Peyer's patch (tissue), 4 donors: ENCODE results near the gene NNT. TPM values are rescaled to one million over a fixed set of nuclear protein-coding genes. Genes with fewer than 3 reads are reported as not detected.

ENCODE experiments used
- DNase-seq, 3 donors: peaks; one replicate each; pipeline ENCODE4 v3.0.0-alpha.2; 2017 to 2019
- H3K27ac ChIP-seq, 4 donors: fragments of 200-600 bp; sonication (generic); one replicate each; pipeline ENCODE4 v1.5.1; 2016 to 2019
- H3K27me3 ChIP-seq, 2 donors: fragments of 200-600 bp; sonication (generic); one replicate each; pipeline ENCODE4 v1.5.1; 2019
- H3K36me3 ChIP-seq, 3 donors: fragments of 200-600 bp; sonication (generic); one replicate each; pipeline ENCODE4 v1.5.1; 2016 to 2019
- H3K4me1 ChIP-seq, 4 donors: fragments of 200-600 bp; sonication (generic); one replicate each; pipeline ENCODE4 v1.5.1; 2016 to 2019
- H3K4me3 ChIP-seq, 4 donors: fragments of 200-600 bp; sonication (generic); 1 replicate in 3 of 4; 2 replicates in 1 of 4; pipeline ENCODE4 v1.5.1; 2016 to 2019; ENCODE audit warnings: mild to moderate bottlenecking in 1 of 4
- H3K9me3 ChIP-seq, 4 donors: fragments of 200-600 bp; sonication (generic); one replicate each; pipeline ENCODE4 v1.5.1; 2016 to 2019; ENCODE audit warnings: mild to moderate bottlenecking in 1 of 4
- POLR2A ChIP-seq, 2 donors: fragments of 450-650 bp; IDR thresholded peaks; one replicate each; pipeline ENCODE4 v1.5.1; 2017; ENCODE audit warnings: antibody characterized with exemption in 2 of 2, mild to moderate bottlenecking in 2 of 2, moderate library complexity in 2 of 2
- total RNA-seq, 4 donors: library from RNA; depleted of rRNA; stranded (reverse); fragments of >200 nt; gene quantifications; one replicate each; pipeline ENCODE4 v1.1.0, GENCODE V29; 2016
- TF ChIP-seq, protein P1 (sequence below), 6 experiments: fragments of 450-650 bp in 4 of 6; fragments of 200-600 bp in 2 of 6; sonication (generic) in 1 of 6; IDR thresholded peaks; one replicate each; pipeline ENCODE4 v1.5.1; 2017 to 2019; ENCODE audit warnings: antibody characterized with exemption in 6 of 6, mild to moderate bottlenecking in 3 of 6, moderate library complexity in 1 of 6

Gene NNT
- total RNA-seq, 4 donors from 2014 or later: 30.5 to 59.7 (median 44.5) TPM

DNA sequence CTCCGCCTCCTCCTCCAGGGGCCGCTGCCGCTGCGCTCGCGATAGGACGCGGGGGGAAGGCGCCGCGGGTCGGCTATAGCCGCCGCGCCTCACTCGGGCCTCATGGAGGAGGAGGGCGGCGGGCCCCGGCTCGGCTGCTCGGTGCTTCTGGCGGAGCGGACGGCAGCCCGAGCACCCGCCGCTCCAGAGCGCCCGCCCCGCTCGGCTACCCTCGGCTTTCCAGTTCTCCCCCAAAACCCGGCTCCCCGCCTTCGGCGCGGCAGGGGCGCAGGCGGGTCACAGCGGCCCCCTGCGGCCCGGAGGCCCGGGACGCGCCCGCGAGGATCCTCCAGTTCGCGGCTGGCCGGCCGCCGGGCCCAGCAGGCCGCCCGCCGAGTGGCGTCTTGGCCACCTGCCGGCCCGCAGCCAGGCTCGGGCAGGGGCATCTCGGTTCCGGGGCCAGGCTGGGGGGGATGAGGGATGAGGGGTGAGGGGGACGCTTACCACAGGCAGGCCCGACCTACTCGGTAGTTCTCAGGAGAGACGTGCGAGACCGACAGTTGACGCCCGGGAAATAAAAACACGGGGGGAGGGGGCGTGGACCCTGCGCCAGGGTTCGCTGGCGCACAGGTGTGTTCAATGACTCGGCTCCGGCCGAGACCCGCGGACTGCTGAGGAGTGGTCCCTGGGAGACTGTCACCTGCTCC lies 46.0 kb upstream of the NNT start, which contains the start of gene PAIP1:
PAIP1 (minus strand) TSS at position 221 of the 686 bp plus-strand sequence. CDS start 231 bp downstream, outside the sequence.
- no peaks in the 10 kb centered on the region for H3K36me3 ChIP-seq
- no peaks in the 10 kb centered on the region for H3K27me3 ChIP-seq
- DNase-seq: peak; percentile 68 to 92 (median 91)
- no peaks in the 10 kb centered on the region for H3K9me3 ChIP-seq
- peak within 1 kb of the TSS; percentile 90 to 96 (median 95) for H3K27ac ChIP-seq
- H3K4me1 ChIP-seq: peaks cover 0 to 32% (median 2%) of the 10 kb centered on the region in 4 donors
- H3K4me3 ChIP-seq: peak within 1 kb of the TSS; percentile 73 to 94 (median 86)
- TF ChIP-seq, protein P1, sequence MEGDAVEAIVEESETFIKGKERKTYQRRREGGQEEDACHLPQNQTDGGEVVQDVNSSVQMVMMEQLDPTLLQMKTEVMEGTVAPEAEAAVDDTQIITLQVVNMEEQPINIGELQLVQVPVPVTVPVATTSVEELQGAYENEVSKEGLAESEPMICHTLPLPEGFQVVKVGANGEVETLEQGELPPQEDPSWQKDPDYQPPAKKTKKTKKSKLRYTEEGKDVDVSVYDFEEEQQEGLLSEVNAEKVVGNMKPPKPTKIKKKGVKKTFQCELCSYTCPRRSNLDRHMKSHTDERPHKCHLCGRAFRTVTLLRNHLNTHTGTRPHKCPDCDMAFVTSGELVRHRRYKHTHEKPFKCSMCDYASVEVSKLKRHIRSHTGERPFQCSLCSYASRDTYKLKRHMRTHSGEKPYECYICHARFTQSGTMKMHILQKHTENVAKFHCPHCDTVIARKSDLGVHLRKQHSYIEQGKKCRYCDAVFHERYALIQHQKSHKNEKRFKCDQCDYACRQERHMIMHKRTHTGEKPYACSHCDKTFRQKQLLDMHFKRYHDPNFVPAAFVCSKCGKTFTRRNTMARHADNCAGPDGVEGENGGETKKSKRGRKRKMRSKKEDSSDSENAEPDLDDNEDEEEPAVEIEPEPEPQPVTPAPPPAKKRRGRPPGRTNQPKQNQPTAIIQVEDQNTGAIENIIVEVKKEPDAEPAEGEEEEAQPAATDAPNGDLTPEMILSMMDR (IDR thresholded peaks at IDR 0.05): peak in 5 of 6 experiments; percentile 54 to 81 (median 74)
- peak; percentile 39 to 60 for TF ChIP-seq POLR2A (IDR thresholded peaks at IDR 0.05)

DNA sequence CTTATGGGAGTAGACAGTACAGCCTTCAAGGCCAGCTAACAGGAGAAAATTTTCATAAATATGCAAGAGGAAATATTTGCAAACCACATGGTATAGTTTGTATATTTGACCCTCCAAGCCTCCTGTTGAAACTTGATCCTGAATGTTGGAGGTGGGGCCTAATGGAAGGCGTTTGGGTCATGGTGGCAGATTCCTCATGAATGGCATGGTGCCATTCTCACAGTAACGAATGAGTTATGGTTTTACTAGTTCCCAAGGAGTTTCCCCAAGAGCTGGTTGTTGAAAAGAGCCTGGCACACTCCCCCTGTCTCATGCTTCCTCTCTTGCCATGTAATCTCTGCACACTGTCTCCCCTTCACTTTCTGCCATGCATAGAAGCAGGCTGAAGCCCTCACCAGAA lies 42.9 kb upstream of the NNT start:
- DNase-seq: no peak
- Histone ChIP-seq H3K27me3 (no peaks in the 10 kb centered on the region), H3K36me3 (no peaks in the 10 kb centered on the region), H3K9me3 (no peaks in the 10 kb centered on the region), H3K4me3 (no peak overlapping the region), H3K4me1 (peaks cover 0 to 8% (median 0%) of the 10 kb centered on the region in 4 donors), H3K27ac (no peak overlapping the region)
- no peak for TF ChIP-seq POLR2A (IDR thresholded peaks at IDR 0.05)
- TF ChIP-seq, protein P1 (IDR thresholded peaks at IDR 0.05): no peak

DNA sequence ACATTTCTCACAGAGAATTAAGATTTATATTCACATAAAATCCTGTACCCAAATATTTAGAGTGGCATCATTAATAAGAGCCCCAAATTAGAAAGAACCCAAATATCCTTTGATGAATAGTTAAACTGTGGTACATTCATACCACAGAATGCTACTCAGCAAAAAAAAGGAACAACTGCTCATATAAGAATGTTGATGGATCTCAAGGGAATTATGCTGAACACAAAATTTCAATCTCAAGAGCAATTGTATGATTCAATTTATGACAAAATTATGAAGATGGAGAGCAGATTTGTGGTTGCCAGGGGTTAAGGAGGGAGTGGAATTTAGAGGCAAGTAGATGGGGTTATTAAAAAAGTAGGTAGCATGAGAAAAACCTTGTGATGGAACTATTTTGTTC lies 41.6 kb upstream of the NNT start:
- no peaks in the 10 kb centered on the region for H3K4me1 ChIP-seq
- H3K27ac ChIP-seq: no peak overlapping the region
- no peak for DNase-seq
- H3K9me3 ChIP-seq: no peaks in the 10 kb centered on the region
- no peak overlapping the region for H3K4me3 ChIP-seq
- no peaks in the 10 kb centered on the region for H3K27me3 ChIP-seq
- TF ChIP-seq, protein P1 (IDR thresholded peaks at IDR 0.05): no peak
- TF ChIP-seq POLR2A (IDR thresholded peaks at IDR 0.05): no peak
- H3K36me3 ChIP-seq: no peaks in the 10 kb centered on the region

DNA sequence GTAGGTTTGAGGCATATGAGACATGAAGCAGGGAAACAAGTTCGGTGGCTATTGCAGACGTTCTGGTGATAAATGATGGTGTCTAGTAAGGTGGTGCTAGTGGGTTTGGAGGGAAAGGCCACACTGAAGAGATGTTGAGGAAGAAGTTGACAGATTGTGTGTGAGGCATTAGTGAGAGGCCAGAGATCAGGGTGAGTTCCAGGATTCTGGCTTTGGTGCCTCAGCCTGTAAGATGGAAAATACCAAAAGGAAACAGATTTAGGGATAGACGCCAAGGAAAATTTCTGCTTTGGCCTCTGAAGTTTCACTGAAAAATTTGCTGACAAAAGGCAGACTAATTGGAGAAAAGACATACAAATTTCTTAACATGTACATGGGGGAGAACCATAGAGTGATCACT lies 39.7 kb upstream of the NNT start:
- no peak overlapping the region for H3K27ac ChIP-seq
- no peaks in the 10 kb centered on the region for H3K36me3 ChIP-seq
- H3K4me3 ChIP-seq: no peak overlapping the region
- H3K4me1 ChIP-seq: no peaks in the 10 kb centered on the region
- no peaks in the 10 kb centered on the region for H3K27me3 ChIP-seq
- no peak for DNase-seq
- TF ChIP-seq, protein P1 (IDR thresholded peaks at IDR 0.05): no peak
- TF ChIP-seq POLR2A (IDR thresholded peaks at IDR 0.05): no peak
- no peaks in the 10 kb centered on the region for H3K9me3 ChIP-seq

DNA sequence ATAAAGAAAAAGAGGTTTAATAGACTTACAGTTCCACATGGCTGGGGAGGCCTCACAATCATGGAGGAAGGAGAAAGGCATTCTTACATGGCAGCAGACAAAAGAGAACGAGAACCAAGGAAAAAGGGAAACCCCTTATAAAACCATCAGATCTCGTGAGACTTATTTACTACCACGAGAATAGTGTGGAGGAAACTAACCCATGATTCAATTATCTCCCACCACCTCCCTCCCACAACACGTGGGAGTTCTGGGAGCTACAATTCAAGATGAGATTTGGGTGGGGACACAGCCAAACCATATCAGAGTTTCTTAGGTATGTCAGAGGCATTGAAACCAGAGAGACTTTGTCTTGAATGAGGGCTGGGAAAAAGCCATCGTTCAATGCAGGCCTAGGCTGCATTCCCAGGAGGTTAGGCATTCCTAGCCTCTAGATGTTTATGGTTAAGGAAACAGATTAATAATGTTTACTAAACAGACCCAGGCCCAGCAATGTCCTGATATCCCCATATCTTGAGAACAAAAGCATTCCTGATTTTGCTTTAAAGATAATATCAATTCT lies 38.6 kb upstream of the NNT start:
- Histone ChIP-seq H3K36me3 (no peaks in the 10 kb centered on the region), H3K27me3 (no peaks in the 10 kb centered on the region), H3K9me3 (no peaks in the 10 kb centered on the region), H3K27ac (no peak overlapping the region), H3K4me1 (no peaks in the 10 kb centered on the region), H3K4me3 (no peak overlapping the region)
- DNase-seq: no peak
- TF ChIP-seq POLR2A (IDR thresholded peaks at IDR 0.05): no peak
- TF ChIP-seq, protein P1 (IDR thresholded peaks at IDR 0.05): no peak
